GM21423 (cell line): ENCODE data around the gene SYNGR3.
"Not testable (repeated sequence)": the region's sequence is repeated elsewhere in the genome, so short reads cannot be mapped to it uniquely, and the experiment has no call there.

Experiments used
- ATAC-seq: cut with Tn5 transposase; IDR thresholded peaks from one replicate; pipeline ENCODE4 v1.9.1; 2021; ENCODE audit warnings: mild to moderate bottlenecking, moderate library complexity; ENCODE audit not compliant: unreplicated experiment

SYNGR3 gene

GRCh38 chr16:2027024-2028010 lies 37.5 kb downstream of the SYNGR3 start:
- ATAC-seq = no peak

GRCh38 chr16:2028146-2028545 lies 38.4 kb downstream of the SYNGR3 start:
- no peak for ATAC-seq

GRCh38 chr16:2028620-2029220 lies 39.0 kb downstream of the SYNGR3 start:
- no peak for ATAC-seq

GRCh38 chr16:2029350-2029749 lies 39.6 kb downstream of the SYNGR3 start:
- no peak for ATAC-seq

- no peak for ATAC-seq
Observed at GRCh38 chr16:2030036-2030435, 40.3 kb downstream of the SYNGR3 start.

- no peak for ATAC-seq
Observed at GRCh38 chr16:2031081-2031577, 41.4 kb downstream of the SYNGR3 start.

- ATAC-seq = no peak
Observed at GRCh38 chr16:2032285-2033056, 42.7 kb downstream of the SYNGR3 start.

- ATAC-seq = no peak
Observed at GRCh38 chr16:2033057-2033908, 43.5 kb downstream of the SYNGR3 start.

- ATAC-seq = not testable (repeated sequence)
Observed at GRCh38 chr16:2033909-2034695, 44.3 kb downstream of the SYNGR3 start.

GRCh38 chr16:2034696-2035430 lies 45.1 kb downstream of the SYNGR3 start:
- ATAC-seq = no peak

- no peak for ATAC-seq
Observed at GRCh38 chr16:2035431-2036199, 45.8 kb downstream of the SYNGR3 start.

- no peak for ATAC-seq
Observed at GRCh38 chr16:2036200-2036966, 46.6 kb downstream of the SYNGR3 start.

GRCh38 chr16:2037115-2037514 lies 47.3 kb downstream of the SYNGR3 start:
- no peak for ATAC-seq

GRCh38 chr16:2037647-2038381 lies 48.0 kb downstream of the SYNGR3 start:
- ATAC-seq = no peak

- ATAC-seq = no peak
Observed at GRCh38 chr16:2038382-2039231, 48.8 kb downstream of the SYNGR3 start.
